Lower leg skin (tissue), 4 donors: ENCODE measurements around the gene STARD8. TPM values are rescaled to one million over a fixed set of nuclear protein-coding genes. Genes with fewer than 3 reads are reported as not detected.
A peak's percentile ranks its signal among the peaks of the same experiment; 100 is the strongest.

Source experiments
- DNase-seq, 2 donors: peaks; one replicate each; pipeline ENCODE4 v3.0.0-alpha.2; 2019; ENCODE audit warnings: low spot score in 2 of 2
- H3K4me3 ChIP-seq: fragments of 200-600 bp; sonication (generic); 2 replicates; pipeline ENCODE4 v1.5.1; 2017; ENCODE audit warnings: mild to moderate bottlenecking, low read depth; ENCODE audit not compliant: poor library complexity, severe bottlenecking
- CTCF ChIP-seq, 3 donors: fragments of 450-650 bp; IDR thresholded peaks; one replicate each; pipeline ENCODE4 v1.5.1; 2016; ENCODE audit warnings: antibody characterized with exemption in 3 of 3, mild to moderate bottlenecking in 3 of 3, moderate library complexity in 2 of 3
- POLR2A ChIP-seq, 2 donors: fragments of 450-650 bp; IDR thresholded peaks; one replicate each; pipeline ENCODE4 v1.6.1; 2016 to 2017; ENCODE audit warnings: antibody characterized with exemption in 2 of 2, mild to moderate bottlenecking in 1 of 2, moderate library complexity in 1 of 2
- WGBS, 2 donors: methylation state at CpG; one replicate each; pipeline ENCODE4 v1.1.5; 2018; 5-methylcytosine and 5-hydroxymethylcytosine counted together
- intact Hi-C: fragments of 100-400 bp; cut with DNase I; formaldehyde crosslinking; loops from one replicate; pipeline ENCODE4 v1.15.0; 2023; ENCODE audit warnings: low total_unique reads
- total RNA-seq, 4 donors: library from RNA; depleted of rRNA; stranded (reverse); fragments of >200 nt; gene quantifications; one replicate each; pipeline ENCODE4 v1.1.0, GENCODE V29; 2016

Gene STARD8
- total RNA-seq, 4 donors from 2014 or later: 1.4 to 6.0 (median 2.5) TPM

DNA sequence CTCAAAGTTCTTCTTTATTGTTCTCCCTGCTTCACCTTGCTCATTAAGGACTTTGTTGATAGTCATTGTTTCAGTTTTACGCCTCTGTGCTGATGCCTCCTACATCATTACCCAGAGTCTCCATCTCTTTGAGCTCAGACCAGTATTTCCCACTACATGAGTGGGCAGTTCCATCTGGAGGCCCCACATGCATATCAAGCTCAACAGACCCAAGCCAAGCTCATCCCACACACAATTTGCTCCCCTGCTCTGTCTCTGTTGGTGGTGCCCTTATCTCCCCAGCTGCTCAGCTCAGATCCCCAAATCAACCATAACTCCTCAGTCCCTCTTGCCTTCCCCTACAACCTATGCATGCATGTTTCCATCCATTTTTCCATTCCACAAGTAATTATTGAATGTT is 96.3 kb downstream of the STARD8 start:
- 75 to 88% methylated on average over 1 of the region's 1 CpG for WGBS, 2 donors
- intact Hi-C loops: no loop called here
- peak in 1 of 2 donors; percentile 12 for DNase-seq

GRCh38 chrX:68746988-68747387 is 99.5 kb downstream of the STARD8 start:
- no peak for TF ChIP-seq POLR2A (IDR thresholded peaks at IDR 0.05)
- no peak for TF ChIP-seq CTCF (IDR thresholded peaks at IDR 0.05)

More for the DNA sequence above, 96.3 kb downstream of the STARD8 start:
- no peak overlapping the region for H3K4me3 ChIP-seq
- TF ChIP-seq POLR2A (IDR thresholded peaks at IDR 0.05): no peak
- no peak for TF ChIP-seq CTCF (IDR thresholded peaks at IDR 0.05)

DNA sequence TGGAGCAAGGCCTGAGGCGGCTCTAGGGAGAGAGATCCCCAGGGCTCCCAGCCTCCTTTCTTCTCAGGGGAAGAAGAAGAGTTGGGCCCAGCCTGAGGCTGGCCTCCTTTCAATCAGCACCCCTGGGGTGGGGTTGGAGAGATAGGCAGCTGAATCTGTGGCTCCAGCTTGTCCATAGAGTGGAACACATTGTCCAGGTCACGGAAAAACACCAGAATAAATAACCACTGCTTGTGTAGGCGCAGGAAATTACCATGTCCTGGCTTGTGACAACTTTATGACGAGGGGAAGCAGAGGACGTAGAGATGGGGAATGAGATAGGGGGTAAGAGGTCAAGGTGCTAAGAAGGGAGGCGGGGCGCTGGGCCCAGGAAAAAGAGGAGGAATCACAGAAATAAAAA is 100.6 kb downstream of the STARD8 start:
- 80 to 93% methylated on average over 7 of the region's 7 CpGs for WGBS, 2 donors
- H3K4me3 ChIP-seq: no peak overlapping the region
- DNase-seq: peak in 1 of 2 donors; percentile 53
- intact Hi-C loops: no loop called here
- TF ChIP-seq CTCF (IDR thresholded peaks at IDR 0.05): no peak
- no peak for TF ChIP-seq POLR2A (IDR thresholded peaks at IDR 0.05)

More at GRCh38 chrX:68746988-68747387, 99.5 kb downstream of the STARD8 start:
- peak in 1 of 2 donors; percentile 76 for DNase-seq
- no peak overlapping the region for H3K4me3 ChIP-seq
- intact Hi-C loops: no loop called here
- 45 to 54% methylated on average over 4 to 5 of the region's 5 CpGs for WGBS, 2 donors

GRCh38 chrX:68749426-68749825 is 102.0 kb downstream of the STARD8 start:
- no peak for TF ChIP-seq CTCF (IDR thresholded peaks at IDR 0.05)
- WGBS, 2 donors: 61 to 98% methylated on average over 3 of the region's 3 CpGs
- H3K4me3 ChIP-seq: no peak overlapping the region
- DNase-seq: no peak
- intact Hi-C loops: no loop called here

DNA sequence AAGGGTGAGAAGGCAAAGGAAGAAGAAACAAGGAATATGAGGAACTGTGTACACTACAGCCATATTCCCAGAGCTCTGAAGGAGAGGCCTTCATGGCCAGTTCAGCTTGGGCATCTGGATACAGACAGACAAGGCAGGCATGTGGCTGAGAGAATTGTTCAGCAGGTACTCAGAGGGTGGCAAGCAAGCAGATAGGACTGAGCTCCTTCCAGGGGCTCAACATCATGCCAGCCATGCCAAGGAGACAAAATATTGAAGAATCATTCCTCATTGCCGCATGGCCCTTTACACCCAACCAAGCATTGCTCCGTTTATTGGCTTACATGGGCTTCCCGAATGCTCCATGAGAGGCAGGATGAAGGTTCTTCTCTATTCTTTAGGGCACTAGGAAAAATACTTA is 102.8 kb downstream of the STARD8 start:
- no peak for TF ChIP-seq CTCF (IDR thresholded peaks at IDR 0.05)
- intact Hi-C loops: no loop called here
- no peak overlapping the region for H3K4me3 ChIP-seq
- peak in 1 of 2 donors; percentile 56 for DNase-seq
- WGBS, 2 donors: 87 to 93% methylated on average over 3 of the region's 3 CpGs

DNA sequence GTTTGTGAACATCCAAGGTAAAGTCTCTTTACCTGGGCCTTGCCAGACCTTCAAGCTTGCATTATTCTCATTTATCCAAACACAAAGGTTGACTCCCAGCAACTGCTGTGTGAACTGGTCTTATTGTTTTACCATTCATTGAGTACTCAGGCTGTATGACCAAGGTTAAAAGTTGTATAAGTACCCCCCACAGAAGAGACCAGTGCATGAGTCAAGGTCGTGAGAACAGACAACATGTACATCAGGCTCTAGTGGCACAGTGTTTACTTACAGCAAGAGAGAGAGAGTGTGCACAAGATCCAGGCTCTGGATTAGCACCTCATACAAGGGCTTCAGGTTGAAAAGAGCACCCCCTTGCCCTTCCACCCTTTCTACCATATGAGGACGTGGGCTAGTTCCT is 103.9 kb downstream of the STARD8 start:
- whole genome bisulfite sequencing, 2 donors: 63 to 82% methylated on average over 2 of the region's 2 CpGs
- no peak for TF ChIP-seq CTCF (IDR thresholded peaks at IDR 0.05)
- no peak for TF ChIP-seq POLR2A (IDR thresholded peaks at IDR 0.05)
- DNase-seq: peak in 1 of 2 donors; percentile 42
- intact Hi-C loops: no loop called here
- H3K4me3 ChIP-seq: no peak overlapping the region
